GM23338 (cell line): ENCODE data around the gene TLE3. TPM values are rescaled to one million over a fixed set of nuclear protein-coding genes. Genes with fewer than 3 reads are reported as not detected.

Source experiments
- ATAC-seq: fragments of 200-7000 bp; cut with Tn5 transposase; 3 replicates; pipeline ENCODE4 v1.9.1; 2020
- DNase-seq: peaks from one replicate; pipeline ENCODE4 v3.0.0-alpha.2; 2015; ENCODE audit warnings: low spot score
- H2AFZ ChIP-seq: fragments of 200-600 bp; sonication (generic); 2 replicates; pipeline ENCODE4 v1.8.0; 2016; ENCODE audit warnings: antibody characterized with exemption, mild to moderate bottlenecking, moderate library complexity
- H3F3A ChIP-seq: fragments of 200-600 bp; sonication (generic); replicated peaks from 2 replicates; pipeline ENCODE4 v1.8.0; 2017; ENCODE audit warnings: antibody characterized with exemption, mixed run types, low read depth
- H3K27ac ChIP-seq: fragments of 200-600 bp; sonication (generic); 2 replicates; pipeline ENCODE4 v1.6.1; 2016; ENCODE audit warnings: low read depth
- H3K27me3 ChIP-seq: fragments of 200-600 bp; sonication (generic); 2 replicates; pipeline ENCODE4 v1.8.0; 2016; ENCODE audit warnings: mild to moderate bottlenecking, mixed run types, moderate library complexity; ENCODE audit not compliant: insufficient read depth
- H3K36me3 ChIP-seq: fragments of 200-600 bp; sonication (generic); 2 replicates; pipeline ENCODE4 v1.8.0; 2016; ENCODE audit warnings: mild to moderate bottlenecking; ENCODE audit not compliant: insufficient read depth
- H3K4me1 ChIP-seq: fragments of 200-600 bp; sonication (generic); 2 replicates; pipeline ENCODE4 v1.8.0; 2016; ENCODE audit warnings: mild to moderate bottlenecking, moderate library complexity; ENCODE audit not compliant: insufficient read depth
- H3K4me2 ChIP-seq: fragments of 200-600 bp; sonication (generic); 2 replicates; pipeline ENCODE4 v1.7.1; 2017; ENCODE audit warnings: mixed run types
- H3K4me3 ChIP-seq: fragments of 200-600 bp; sonication (generic); 2 replicates; pipeline ENCODE4 v1.6.1; 2016; ENCODE audit warnings: mixed run types
- H3K79me2 ChIP-seq: fragments of 200-600 bp; sonication (generic); replicated peaks from 2 replicates; pipeline ENCODE4 v1.8.0; 2017; ENCODE audit warnings: mild to moderate bottlenecking; ENCODE audit not compliant: insufficient read depth
- H3K9me2 ChIP-seq: fragments of 200-600 bp; sonication (generic); 2 replicates; pipeline ENCODE4 v1.8.0; 2017; ENCODE audit not compliant: insufficient read depth
- H4K20me1 ChIP-seq: fragments of 200-600 bp; sonication (generic); replicated peaks from 2 replicates; pipeline ENCODE4 v1.8.0; 2017; ENCODE audit warnings: mild to moderate bottlenecking; ENCODE audit not compliant: insufficient read depth
- H3K27ac Mint-ChIP-seq: 2 replicates; pipeline ENCODE4 v1.8.0; 2020; ENCODE audit warnings: inconsistent platforms, mild to moderate bottlenecking, moderate library complexity, mixed read lengths
- H3K27me3 Mint-ChIP-seq: 3 replicates; pipeline ENCODE4 v1.8.0; 2022; ENCODE audit warnings: low read depth, mild to moderate bottlenecking, moderate library complexity, mixed read lengths, inconsistent platforms; ENCODE audit not compliant: insufficient read depth, poor library complexity
- H3K36me3 Mint-ChIP-seq: 3 replicates; pipeline ENCODE4 v1.8.0; 2021; ENCODE audit warnings: low read depth, mild to moderate bottlenecking, inconsistent platforms, moderate library complexity, mixed read lengths
- H3K4me1 Mint-ChIP-seq: 3 replicates; pipeline ENCODE4 v1.8.0; 2020; ENCODE audit warnings: mild to moderate bottlenecking, inconsistent platforms, mixed read lengths
- H3K4me3 Mint-ChIP-seq: 3 replicates; pipeline ENCODE4 v1.8.0; 2021; ENCODE audit warnings: moderate library complexity, mild to moderate bottlenecking, inconsistent platforms, mixed read lengths
- H3K9me3 Mint-ChIP-seq: 3 replicates; pipeline ENCODE4 v1.8.0; 2020; ENCODE audit warnings: moderate library complexity, mild to moderate bottlenecking, inconsistent platforms, mixed read lengths
- CREB1 ChIP-seq: fragments of 250-450 bp; sonication (Bioruptor Pico); IDR thresholded peaks from 2 replicates; pipeline ENCODE4 v1.5.0; 2020; ENCODE audit warnings: low read depth, mild to moderate bottlenecking, moderate library complexity
- CTCF ChIP-seq, 2 experiments: fragments of 200-600 bp in 1 of 2; sonication (generic) in 1 of 2; conservative IDR thresholded peaks; 2 replicates each; pipeline versions ENCODE4 v1.5.1 to v1.6.1; 2016 to 2017; ENCODE audit warnings: antibody characterized with exemption in 2 of 2, low read depth in 2 of 2, mild to moderate bottlenecking in 2 of 2, moderate library complexity in 1 of 2
- ETS1 ChIP-seq: IDR thresholded peaks from 2 replicates; pipeline ENCODE4 v1.6.1; 2016; ENCODE audit warnings: antibody characterized with exemption
- EZH2 ChIP-seq: fragments of 200-600 bp; sonication (generic); IDR thresholded peaks from one replicate; pipeline ENCODE4 v1.8.0; 2017; ENCODE audit warnings: antibody characterized with exemption, mild to moderate bottlenecking, low read depth; ENCODE audit not compliant: unreplicated experiment
- EZH2phosphoT487 ChIP-seq: fragments of 200-600 bp; sonication (generic); IDR thresholded peaks from one replicate; pipeline ENCODE4 v1.8.1; 2018; ENCODE audit warnings: antibody characterized with exemption; ENCODE audit not compliant: unreplicated experiment
- JUNB ChIP-seq: IDR thresholded peaks from one replicate; pipeline ENCODE4 v1.6.1; 2016; ENCODE audit warnings: antibody characterized with exemption; ENCODE audit not compliant: unreplicated experiment
- NANOG ChIP-seq: IDR thresholded peaks from 2 replicates; pipeline ENCODE4 v1.6.1; 2016; ENCODE audit warnings: antibody characterized with exemption, borderline replicate concordance
- POLR2AphosphoS5 ChIP-seq: IDR thresholded peaks from 2 replicates; pipeline ENCODE4 v1.6.1; 2016; ENCODE audit warnings: antibody characterized with exemption, low read depth
- REST ChIP-seq: IDR thresholded peaks from one replicate; pipeline ENCODE4 v1.6.1; 2018; ENCODE audit warnings: antibody characterized with exemption; ENCODE audit not compliant: unreplicated experiment
- STAT1 ChIP-seq: IDR thresholded peaks from one replicate; pipeline ENCODE4 v1.6.1; 2016; ENCODE audit warnings: antibody characterized with exemption; ENCODE audit not compliant: unreplicated experiment
- ZNF114 ChIP-seq: fragments of 250-450 bp; sonication (Bioruptor Pico); IDR thresholded peaks from 2 replicates; pipeline ENCODE4 v1.5.0; 2020; ENCODE audit warnings: mild to moderate bottlenecking, moderate library complexity
- ZNF331 ChIP-seq: fragments of 250-450 bp; sonication (Bioruptor Pico); IDR thresholded peaks from 2 replicates; pipeline ENCODE4 v1.5.0; 2020; ENCODE audit warnings: low read depth, mild to moderate bottlenecking, moderate library complexity
- ZNF462 ChIP-seq: fragments of 250-450 bp; sonication (Bioruptor Pico); IDR thresholded peaks from 2 replicates; pipeline ENCODE4 v1.5.0; 2020; ENCODE audit warnings: mild to moderate bottlenecking, moderate library complexity
- polyA plus RNA-seq: library from polyadenylated mRNA; unstranded; fragments of >200 nt; fragmentation: Nextera tagmentation; extraction: Ambion mirVana; gene quantifications from 2 replicates; pipeline ENCODE4 v1.2.1, GENCODE V29; 2016
- total RNA-seq: library from RNA; depleted of rRNA; stranded (reverse); fragments of >200 nt; shearing (Covaris generic); gene quantifications from 2 replicates; pipeline ENCODE4 v1.2.3, GENCODE V29; 2014

The TLE3 gene
- total and polyA plus RNA-seq, 2 experiments from 2014 or later, result 10.4 to 79.5 TPM

- no peaks in the 10 kb centered on the region for H3K79me2 ChIP-seq
- no peaks in the 10 kb centered on the region for H3K36me3 ChIP-seq
- no peak overlapping the region for H3K4me3 ChIP-seq
- Mint-ChIP-seq H3K4me3 (no peak overlapping the region), H3K9me3 (no peaks in the 10 kb centered on the region), H3K27me3 (peaks cover 15% of the 10 kb centered on the region), H3K4me1 (peaks cover 21% of the 10 kb centered on the region), H3K27ac (no peak overlapping the region), H3K36me3 (no peaks in the 10 kb centered on the region)
- no peak for ATAC-seq
- H3K4me2 ChIP-seq, result no peak overlapping the region
- H2AFZ ChIP-seq, result no peak overlapping the region
- peaks cover 13% of the 10 kb centered on the region for H3K4me1 ChIP-seq
- no peak for TF ChIP-seq ZNF114
- TF ChIP-seq EZH2, result no peak
- TF ChIP-seq NANOG, result no peak
- TF ChIP-seq ZNF331 (CRISPR knock-in tag), result no peak
- TF ChIP-seq JUNB, result no peak
- TF ChIP-seq ETS1, result no peak
- no peak for TF ChIP-seq CTCF (conservative IDR thresholded peaks at IDR 0.05; ENCODE audit: low read depth in 2 of 2)
- TF ChIP-seq POLR2AphosphoS5, result no peak
- TF ChIP-seq CREB1 (CRISPR knock-in tag), result no peak
- TF ChIP-seq STAT1, result no peak
- TF ChIP-seq EZH2phosphoT487, result no peak
- TF ChIP-seq ZNF462, result no peak
- TF ChIP-seq REST, result no peak
- DNase-seq, result no peak
- H3K27me3 ChIP-seq, result 0 out of 2 replicates have a peak, but pooled peaks cover under 1% of the 10 kb centered on the region
- no peaks in the 10 kb centered on the region for H3K9me2 ChIP-seq
- no peak overlapping the region for H3K27ac ChIP-seq
- H3F3A ChIP-seq, result 0 out of 2 replicates have a peak, but pooled peaks cover 3% of the 10 kb centered on the region
- H4K20me1 ChIP-seq, result no peaks in the 10 kb centered on the region
Observed at GRCh38 chr15:70109531-70109930, 11.8 kb upstream of the TLE3 start.
